ENCODE results near the gene MUC21. TPM values are rescaled to one million over a fixed set of nuclear protein-coding genes. Genes with fewer than 3 reads are reported as not detected.

Gene MUC21
- total and polyA plus RNA-seq, 9 of the 15 experiments (the other 6 are each of a cell fraction or from before 2014, with no cell fraction given) = not detected

DNA sequence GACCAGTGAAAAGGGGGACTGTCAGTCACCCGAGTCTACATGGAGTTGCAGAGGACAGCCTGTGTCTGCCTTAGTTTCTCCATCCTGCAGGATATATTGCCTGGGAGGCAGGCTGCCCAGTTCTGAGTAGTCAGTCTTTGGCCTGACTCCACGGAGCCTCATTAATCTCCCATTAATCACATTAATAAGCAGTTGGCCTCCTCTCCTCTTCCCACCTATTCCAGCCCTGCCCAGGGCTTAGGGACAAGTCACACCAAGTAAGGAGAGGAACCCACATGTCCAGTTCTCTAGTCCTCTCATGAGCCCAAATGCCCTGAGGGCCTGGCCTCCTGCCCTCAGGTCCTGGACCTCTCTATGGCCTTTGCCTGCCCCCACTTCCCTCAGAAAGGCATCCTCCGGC lies 44.0 kb upstream of the MUC21 start:
- in situ Hi-C loops (cut with MboI) = no loop called here
- peaks cover 29 to 66% of the 10 kb centered on the region in 2 experiments for H3K27me3 ChIP-seq (ENCODE audit: control insufficient read depth in 2 of 2, insufficient read depth in 2 of 2, low read length in 2 of 2)
- H4K20me1 ChIP-seq (replicated peaks; ENCODE audit: control insufficient read depth, insufficient read depth, low read length) = peaks cover 14% of the 10 kb centered on the region; the same call in 1 of the 2 replicates
- BruUV-seq (replicated peaks) = no TSS peak
- H3K36me3 ChIP-seq (ENCODE audit: control insufficient read depth, insufficient read depth, low read length) = no peaks in the 10 kb centered on the region
- ChIA-PET POLR2A (interaction anchor here (1.3 kb wide), 1 partner anchor 13 kb away, joined by 3 read pairs; no protein-coding TSS in a partner anchor), CTCF (ENCODE audit: low intra/inter-chr PET ratio) (no interaction called here)
- FAIRE-seq (no peak), ATAC-seq (no peak), DNase-seq (ENCODE audit: extremely low read depth in 1 of 4, low spot score in 3 of 4) (no peak)
- no peaks in the 10 kb centered on the region for H3K79me2 ChIP-seq (ENCODE audit: control insufficient read depth, insufficient read depth, low read length)
- no peaks in the 10 kb centered on the region for H3K9me3 ChIP-seq (replicated peaks; ENCODE audit: control insufficient read depth, insufficient read depth, low read depth, low read length)
- H3K9ac ChIP-seq (ENCODE audit: insufficient read depth in 1 of 2, low read depth in 2 of 2, low read length in 2 of 2) = no peak overlapping the region
- no peak overlapping the region for H3K4me2 ChIP-seq (ENCODE audit: insufficient read depth, low read length)
- no peaks in the 10 kb centered on the region for H3K9me1 ChIP-seq (ENCODE audit: control insufficient read depth, insufficient read depth, low read length)
- H3K4me3 ChIP-seq = no peak overlapping the region
- TF ChIP-seq EZH2 (IDR thresholded peaks at IDR 0.05; ENCODE audit: borderline replicate concordance, low read depth, low read length) (no peak), ZNF408 (CRISPR knock-in tag; IDR thresholded peaks at IDR 0.05; ENCODE audit: low read depth) (no peak), ELF2 (CRISPR knock-in tag; IDR thresholded peaks at IDR 0.05) (no peak), CHD1 (IDR thresholded peaks at IDR 0.05; ENCODE audit: low read length) (no peak), ZNF586 (CRISPR knock-in tag; conservative IDR thresholded peaks at IDR 0.05) (no peak), CTBP1 (IDR thresholded peaks at IDR 0.05; ENCODE audit: borderline replicate concordance) (no peak), SMC3 (conservative IDR thresholded peaks at IDR 0.05; ENCODE audit: insufficient read depth, low read depth, low read length) (no peak), L3MBTL2 (IDR thresholded peaks at IDR 0.05) (no peak)
- 0% methylated on average over 2 of the region's 3 CpGs for WGBS (ENCODE audit: insufficient coverage, low coverage, missing lambda C conversion rate)
- no peak overlapping the region for H3K27ac ChIP-seq (ENCODE audit: extremely low read depth, low read depth, low read length)
- peaks cover 8 to 11% of the 10 kb centered on the region in 2 experiments for H3K4me1 ChIP-seq (replicated peaks in 1 of 2; ENCODE audit: control insufficient read depth in 2 of 2, insufficient read depth in 2 of 2, low read length in 2 of 2)
- no peak overlapping the region for H2AFZ ChIP-seq (ENCODE audit: low read depth, low read length)
- intact Hi-C loops (cut with micrococcal nuclease) = no loop called here
